Measurements from ENCODE around the gene TNFSF15. TPM values are rescaled to one million over a fixed set of nuclear protein-coding genes. Genes with fewer than 3 reads are reported as not detected.
A peak's percentile ranks its signal among the peaks of the same experiment; 100 is the strongest.
"Not testable (repeated sequence)": the region's sequence is repeated elsewhere in the genome, so short reads cannot be mapped to it uniquely, and the experiment has no call there.

TNFSF15 gene
- total RNA-seq, 1 donor from 2014 or later, result 1.5 TPM

DNA sequence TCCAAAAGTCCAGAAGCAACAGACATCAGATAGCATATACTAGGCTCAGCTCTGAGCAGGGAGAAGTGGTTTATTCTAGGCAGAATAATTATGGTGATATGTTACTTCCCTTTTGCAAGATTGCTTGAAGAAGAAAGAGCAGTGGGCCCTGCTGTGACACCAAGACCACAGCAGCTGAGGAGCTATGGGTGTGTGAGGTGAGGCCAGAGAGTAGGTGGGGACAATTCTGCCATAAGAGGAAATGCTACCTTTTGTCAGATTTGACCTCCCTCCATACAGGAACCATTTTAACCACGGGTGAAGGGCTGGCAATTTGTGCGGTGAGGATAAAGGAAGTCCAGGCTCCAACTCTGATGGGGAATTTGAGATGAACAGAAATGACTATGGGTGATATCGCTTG, 51.3 kb downstream of the TNFSF15 start:
- peaks cover 8% of the 10 kb centered on the region for H3K9me3 Mint-ChIP-seq
- intact Hi-C loops (cut with micrococcal nuclease), result loop anchor here (2.0 kb wide), 1 partner anchor 14 kb away; no protein-coding TSS in a partner anchor
- DNase-seq (ENCODE audit: low spot score), result no peak
- H3K36me3 Mint-ChIP-seq (ENCODE audit: low read depth), result peaks cover 6% of the 10 kb centered on the region
- H3K27ac Mint-ChIP-seq, result no peak overlapping the region
- H3K27me3 Mint-ChIP-seq (ENCODE audit: insufficient read depth), result no peaks in the 10 kb centered on the region
- no peak overlapping the region for H3K4me3 Mint-ChIP-seq
- H3K4me1 Mint-ChIP-seq (ENCODE audit: low read depth), result peaks cover 26% of the 10 kb centered on the region

DNA sequence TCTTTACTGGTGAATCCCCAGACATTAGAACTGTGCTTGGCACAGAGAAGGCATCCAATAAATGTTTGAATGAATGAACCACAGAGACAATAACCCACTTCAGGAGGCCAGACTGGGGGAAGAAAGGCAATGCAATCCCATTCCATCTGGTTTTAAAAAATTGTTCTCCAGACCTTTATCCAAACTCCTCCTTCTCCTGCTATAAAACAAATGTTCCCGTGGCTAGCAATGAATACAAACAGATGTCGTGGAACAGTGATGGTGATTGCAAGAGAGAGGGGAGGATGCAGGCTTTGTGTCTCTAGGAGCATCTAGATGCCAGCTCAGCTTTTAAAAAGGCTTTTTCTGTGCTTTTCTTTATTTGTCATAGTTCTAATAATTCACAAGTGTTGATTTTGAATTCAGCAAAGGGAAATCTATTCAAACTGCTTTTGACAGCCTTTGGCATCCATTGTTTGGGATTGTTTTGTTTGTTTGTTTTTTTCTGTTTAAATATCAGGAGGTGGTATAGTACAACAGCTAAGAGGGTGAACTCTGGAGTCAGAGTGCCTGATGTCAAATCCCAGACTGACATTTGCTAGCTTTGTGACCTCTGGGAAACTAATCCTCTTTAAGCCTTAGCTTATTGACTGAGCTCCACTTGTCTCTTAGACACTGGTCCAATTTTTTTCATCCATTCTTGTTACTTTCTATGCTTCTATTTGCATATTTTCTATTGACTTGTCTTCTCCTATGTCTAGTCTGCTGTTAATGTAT, 59.1 kb downstream of the TNFSF15 start:
- intact Hi-C loops (cut with micrococcal nuclease), result no loop called here
- H3K36me3 Mint-ChIP-seq (ENCODE audit: low read depth), result peaks cover 7% of the 10 kb centered on the region
- DNase-seq (ENCODE audit: low spot score), result no peak
- H3K4me3 Mint-ChIP-seq, result no peak overlapping the region
- H3K27me3 Mint-ChIP-seq (ENCODE audit: insufficient read depth), result no peaks in the 10 kb centered on the region
- no peak overlapping the region for H3K27ac Mint-ChIP-seq
- H3K9me3 Mint-ChIP-seq, result peaks cover 11% of the 10 kb centered on the region
- H3K4me1 Mint-ChIP-seq (ENCODE audit: low read depth), result peaks cover 27% of the 10 kb centered on the region

DNA sequence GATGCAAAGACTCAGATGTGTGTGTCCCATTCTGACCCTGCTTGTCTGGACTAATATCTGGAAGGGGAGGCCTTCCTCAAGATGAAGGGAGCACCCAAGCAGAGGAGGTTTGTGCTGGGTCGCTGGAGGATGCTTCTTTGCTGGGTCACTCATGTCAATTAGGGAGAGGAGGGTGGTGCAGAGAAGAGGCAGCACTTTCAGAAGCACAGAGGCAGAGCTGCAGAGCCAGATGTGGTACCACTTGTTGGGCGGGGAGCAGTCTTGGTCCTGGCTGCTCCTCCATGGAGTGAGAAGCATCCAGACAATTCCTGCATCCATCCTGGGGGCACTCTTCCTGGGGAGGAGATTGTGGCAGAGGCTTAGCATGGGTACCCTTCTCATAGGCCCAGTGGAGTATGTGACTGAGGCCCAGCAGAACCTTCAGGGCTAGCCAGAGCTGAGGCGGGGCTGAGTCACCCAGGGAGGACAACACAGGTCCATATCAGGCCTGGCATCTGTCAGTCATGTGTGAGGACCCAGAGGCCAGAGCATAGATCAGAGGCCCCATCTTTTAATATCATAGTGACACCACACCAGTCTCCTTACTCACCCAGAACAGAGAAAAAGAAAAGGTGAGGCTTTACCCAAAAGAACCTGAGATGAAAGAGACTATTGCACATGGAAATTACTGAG, 59.8 kb downstream of the TNFSF15 start:
- Mint-ChIP-seq H3K4me1 (ENCODE audit: low read depth) (peaks cover 33% of the 10 kb centered on the region), H3K4me3 (no peak overlapping the region), H3K27me3 (ENCODE audit: insufficient read depth) (no peaks in the 10 kb centered on the region), H3K36me3 (ENCODE audit: low read depth) (peaks cover 7% of the 10 kb centered on the region), H3K9me3 (peaks cover 11% of the 10 kb centered on the region), H3K27ac (no peak overlapping the region)
- intact Hi-C loops (cut with micrococcal nuclease), result no loop called here
- DNase-seq (ENCODE audit: low spot score), result no peak

DNA sequence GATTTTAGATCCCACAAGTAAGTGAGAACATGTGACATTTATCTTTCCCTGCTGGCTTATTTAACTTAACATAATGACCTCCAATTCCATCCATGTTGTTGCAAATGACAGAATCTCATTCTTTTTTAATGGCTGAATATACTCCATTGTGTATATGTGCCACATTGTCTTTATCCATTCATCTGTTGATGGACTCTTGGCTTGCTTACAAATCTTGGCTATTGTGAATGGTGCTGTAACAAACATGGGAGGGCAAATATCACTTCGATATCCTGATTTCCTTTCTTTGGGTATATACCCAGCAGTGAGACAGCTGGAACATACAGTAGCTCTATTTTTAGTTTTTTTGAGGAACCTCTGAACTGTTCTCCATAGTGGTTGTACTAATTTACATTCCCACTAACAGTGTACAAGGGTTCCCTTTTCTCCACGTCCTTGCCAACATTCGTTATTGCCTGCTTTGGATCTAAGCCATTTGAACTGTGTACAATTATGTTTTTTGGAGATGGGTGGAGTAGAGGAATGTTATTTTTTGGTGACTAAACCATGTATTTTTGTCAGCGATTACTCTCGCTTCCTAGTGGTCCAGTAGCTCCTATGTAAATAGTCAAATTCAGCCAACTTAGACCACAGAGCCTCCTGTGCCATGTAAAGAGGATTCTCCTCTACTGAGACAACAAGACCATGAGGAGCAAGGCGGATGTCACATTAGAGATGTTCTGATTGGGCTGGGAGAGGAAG, 60.6 kb downstream of the TNFSF15 start:
- Mint-ChIP-seq H3K4me3 (no peak overlapping the region), H3K4me1 (ENCODE audit: low read depth) (peaks cover 34% of the 10 kb centered on the region), H3K27ac (no peak overlapping the region), H3K36me3 (ENCODE audit: low read depth) (peaks cover 5% of the 10 kb centered on the region), H3K9me3 (peaks cover 5% of the 10 kb centered on the region), H3K27me3 (ENCODE audit: insufficient read depth) (no peaks in the 10 kb centered on the region)
- intact Hi-C loops (cut with micrococcal nuclease), result no loop called here
- no peak for DNase-seq (ENCODE audit: low spot score)

DNA sequence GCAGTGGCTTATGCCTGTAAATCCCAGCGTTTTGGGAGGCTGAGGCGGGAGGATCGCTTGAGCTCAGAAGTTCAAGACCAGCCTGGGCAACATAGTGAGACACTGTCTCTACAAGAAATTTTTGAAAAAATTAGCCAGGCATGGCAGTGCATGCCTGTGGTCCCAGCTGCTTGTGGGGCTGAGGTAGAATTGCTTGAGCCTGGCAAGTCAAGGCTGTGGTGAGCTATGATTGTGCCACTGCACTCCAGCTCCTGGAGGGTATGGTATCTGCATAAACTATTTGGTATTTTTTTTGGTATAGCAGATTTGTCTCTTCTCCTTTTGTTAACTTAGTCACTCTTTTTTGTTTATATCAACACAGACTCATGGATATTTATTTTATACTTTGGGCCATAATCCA, 62.4 kb downstream of the TNFSF15 start:
- Mint-ChIP-seq H3K4me1 (ENCODE audit: low read depth) (peaks cover 52% of the 10 kb centered on the region), H3K36me3 (ENCODE audit: low read depth) (peaks cover 5% of the 10 kb centered on the region), H3K27me3 (ENCODE audit: insufficient read depth) (no peaks in the 10 kb centered on the region), H3K27ac (no peak overlapping the region), H3K4me3 (no peak overlapping the region), H3K9me3 (peaks cover 3% of the 10 kb centered on the region)
- intact Hi-C loops (cut with micrococcal nuclease), result no loop called here
- DNase-seq (ENCODE audit: low spot score), result no peak

DNA sequence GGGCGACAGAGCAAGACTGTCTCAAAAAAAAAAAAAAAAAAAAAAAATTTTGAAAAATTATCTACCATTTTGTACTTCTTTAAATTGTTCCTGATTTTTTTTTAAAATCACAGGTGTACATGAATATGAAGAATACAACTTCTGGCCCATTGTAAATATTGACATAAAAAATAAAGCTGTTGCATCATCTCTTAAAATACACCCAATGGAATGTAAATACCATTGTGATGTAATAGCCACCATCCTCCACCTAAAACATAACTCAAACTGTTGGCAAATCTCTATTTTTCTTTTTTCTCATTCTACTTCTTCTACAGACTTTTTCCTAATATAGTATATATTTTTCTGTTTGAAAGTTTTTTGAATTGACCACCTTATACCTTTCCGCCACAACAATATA, 62.9 kb downstream of the TNFSF15 start:
- no peak overlapping the region for H3K27ac Mint-ChIP-seq
- H3K4me3 Mint-ChIP-seq, result no peak overlapping the region
- H3K27me3 Mint-ChIP-seq (ENCODE audit: insufficient read depth), result no peaks in the 10 kb centered on the region
- H3K4me1 Mint-ChIP-seq (ENCODE audit: low read depth), result peaks cover 56% of the 10 kb centered on the region
- peaks cover 5% of the 10 kb centered on the region for H3K36me3 Mint-ChIP-seq (ENCODE audit: low read depth)
- intact Hi-C loops (cut with micrococcal nuclease), result no loop called here
- peaks cover 3% of the 10 kb centered on the region for H3K9me3 Mint-ChIP-seq
- no peak for DNase-seq (ENCODE audit: low spot score)

DNA sequence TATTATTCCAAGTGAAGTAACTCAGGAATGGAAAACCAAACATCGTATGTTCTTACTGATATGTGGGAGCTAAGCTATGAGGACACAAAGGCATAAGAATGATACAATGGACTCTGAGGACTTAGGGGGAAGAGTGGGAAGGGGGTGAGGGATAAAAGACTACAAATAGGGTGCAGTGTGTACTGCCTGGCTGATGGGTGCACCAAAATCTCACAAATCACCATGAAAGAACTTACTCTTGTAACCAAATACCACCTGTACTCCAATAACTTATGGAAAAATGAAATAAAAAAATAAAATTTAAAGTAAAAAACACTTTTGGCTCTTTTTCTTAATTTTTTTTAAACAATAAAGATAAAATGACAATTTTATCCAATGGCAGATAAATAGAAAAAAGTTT, 64.3 kb downstream of the TNFSF15 start:
- H3K27ac Mint-ChIP-seq; intact Hi-C loops (cut with micrococcal nuclease); H3K27me3 Mint-ChIP-seq (ENCODE audit: insufficient read depth); DNase-seq (ENCODE audit: low spot score); H3K4me3 Mint-ChIP-seq; H3K36me3 Mint-ChIP-seq (ENCODE audit: low read depth); H3K9me3 Mint-ChIP-seq: not testable (repeated sequence)
- H3K4me1 Mint-ChIP-seq (ENCODE audit: low read depth), result peaks cover 70% of the 10 kb centered on the region

DNA sequence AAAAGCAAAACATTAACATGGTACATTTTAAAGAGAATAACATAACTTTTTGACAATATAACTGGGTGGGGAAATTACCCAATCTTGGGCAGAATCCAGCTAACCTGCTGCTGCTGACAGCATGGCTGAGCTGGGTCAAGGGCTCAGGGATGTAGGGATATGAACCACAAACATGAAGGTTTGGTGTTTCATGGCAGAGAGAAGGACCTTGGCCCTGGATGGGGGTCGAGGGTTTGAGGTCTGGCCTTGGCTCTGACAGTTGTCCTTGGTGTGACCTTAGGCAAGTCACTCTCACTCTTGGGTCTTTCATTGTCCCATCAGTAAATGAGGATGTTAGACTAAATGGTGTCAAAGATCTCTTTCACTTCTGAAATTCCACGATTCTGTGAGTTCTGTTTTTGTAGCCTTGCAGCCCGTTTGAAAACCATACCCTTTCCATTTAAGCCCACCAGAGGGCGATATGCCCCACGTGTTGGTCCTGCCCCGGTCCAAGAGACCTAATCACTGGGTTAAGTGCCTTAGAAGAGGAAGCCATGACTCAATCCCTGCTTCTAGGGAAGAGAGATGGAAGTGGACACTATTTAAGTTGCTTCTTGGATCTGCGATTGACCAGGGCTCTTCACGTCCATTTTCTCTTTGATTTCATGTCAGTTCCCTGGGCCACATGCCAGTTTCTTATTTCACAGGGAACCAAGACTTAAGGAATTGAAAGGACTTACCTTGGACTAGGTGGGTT, 67.1 kb downstream of the TNFSF15 start:
- peak; percentile 70 for DNase-seq (ENCODE audit: low spot score)
- no peak overlapping the region for H3K4me3 Mint-ChIP-seq
- H3K4me1 Mint-ChIP-seq (ENCODE audit: low read depth), result peaks cover 73% of the 10 kb centered on the region
- peaks cover 7% of the 10 kb centered on the region for H3K9me3 Mint-ChIP-seq
- peaks cover 12% of the 10 kb centered on the region for H3K36me3 Mint-ChIP-seq (ENCODE audit: low read depth)
- intact Hi-C loops (cut with micrococcal nuclease), result loop anchor here (1.0 to 2.0 kb wide), 9 partner anchors 19 to 786 kb away; partner anchors contain the start of gene TEX48
- peak overlapping the region; percentile 81 for H3K27ac Mint-ChIP-seq
- no peaks in the 10 kb centered on the region for H3K27me3 Mint-ChIP-seq (ENCODE audit: insufficient read depth)

DNA sequence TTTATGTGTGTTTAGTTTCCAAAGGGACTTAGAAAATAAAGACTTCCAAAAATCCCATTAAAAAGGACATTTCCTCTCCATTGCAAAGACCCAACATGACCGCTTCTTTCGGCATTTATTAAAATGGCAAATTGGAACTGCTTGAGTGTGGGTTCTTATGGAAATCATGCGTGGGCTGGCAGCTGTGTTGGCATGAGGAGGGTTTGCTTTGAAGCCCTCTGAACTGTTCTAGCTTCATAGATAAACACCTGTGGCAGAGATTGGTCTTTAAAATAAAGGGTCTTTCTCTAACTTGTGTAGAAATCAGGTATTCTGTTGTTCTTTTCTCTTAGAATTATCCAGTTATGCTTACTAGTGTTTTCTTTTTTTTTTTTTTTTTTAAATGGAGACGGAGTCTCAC, 68.0 kb downstream of the TNFSF15 start:
- intact Hi-C loops (cut with micrococcal nuclease), result loop anchor here (1.0 to 2.0 kb wide), 7 partner anchors 19 to 787 kb away; partner anchors contain the start of gene TEX48
- Mint-ChIP-seq H3K4me3 (no peak overlapping the region), H3K27ac (peak overlapping the region; percentile 81), H3K27me3 (ENCODE audit: insufficient read depth) (no peaks in the 10 kb centered on the region), H3K36me3 (ENCODE audit: low read depth) (peaks cover 12% of the 10 kb centered on the region), H3K9me3 (peaks cover 7% of the 10 kb centered on the region), H3K4me1 (ENCODE audit: low read depth) (peaks cover 74% of the 10 kb centered on the region)
- no peak for DNase-seq (ENCODE audit: low spot score)

DNA sequence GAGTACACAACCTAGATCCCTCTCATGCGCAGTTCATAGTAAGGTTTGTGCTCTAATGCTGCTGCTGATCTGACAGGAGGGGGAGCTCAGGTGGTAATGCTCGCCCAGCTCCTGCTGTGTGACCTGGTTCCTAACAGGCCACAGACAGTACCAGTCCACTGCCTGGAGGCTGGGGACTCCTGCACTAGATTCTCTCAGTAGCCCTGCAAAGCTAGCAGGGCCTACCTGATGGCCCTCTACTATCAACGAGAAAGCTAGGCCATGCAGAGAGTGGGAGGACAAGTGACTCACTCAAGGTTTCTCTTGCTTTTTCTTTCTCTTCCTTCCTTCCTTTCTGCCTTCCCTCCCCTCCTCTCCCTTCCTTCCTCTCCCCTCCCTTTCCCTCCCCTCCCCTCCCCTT, 68.7 kb downstream of the TNFSF15 start:
- no peak for DNase-seq (ENCODE audit: low spot score)
- Mint-ChIP-seq H3K27me3 (ENCODE audit: insufficient read depth) (no peaks in the 10 kb centered on the region), H3K4me1 (ENCODE audit: low read depth) (peaks cover 71% of the 10 kb centered on the region), H3K27ac (peak overlapping the region; percentile 81), H3K9me3 (peaks cover 4% of the 10 kb centered on the region), H3K36me3 (ENCODE audit: low read depth) (peaks cover 10% of the 10 kb centered on the region), H3K4me3 (peak overlapping the region; percentile 17)
- intact Hi-C loops (cut with micrococcal nuclease), result loop anchor here (1.0 kb wide), 2 partner anchors 39 to 51 kb away; no protein-coding TSS in a partner anchor

DNA sequence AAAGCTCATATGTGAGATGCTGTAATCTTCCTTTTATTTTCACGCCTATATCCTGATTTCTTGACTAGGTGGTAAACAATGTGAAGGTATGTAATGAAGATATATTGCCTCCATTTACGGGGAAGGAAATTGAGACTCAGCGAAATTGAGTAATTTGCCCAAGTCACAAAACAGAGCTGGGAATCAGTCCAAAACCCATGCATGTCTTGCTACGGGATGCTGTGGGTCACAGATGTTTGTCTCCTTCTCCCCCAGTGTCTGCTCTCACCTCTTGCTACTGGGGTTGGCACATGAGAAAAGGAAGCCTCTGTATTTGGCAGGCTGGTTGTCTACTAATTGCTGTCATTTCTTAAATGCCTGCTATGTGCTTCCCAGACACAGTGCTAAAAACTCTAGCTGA, 70.1 kb downstream of the TNFSF15 start:
- peak overlapping the region; percentile 78 for H3K27ac Mint-ChIP-seq
- peaks cover 68% of the 10 kb centered on the region for H3K4me1 Mint-ChIP-seq (ENCODE audit: low read depth)
- peaks cover 16% of the 10 kb centered on the region for H3K36me3 Mint-ChIP-seq (ENCODE audit: low read depth)
- intact Hi-C loops (cut with micrococcal nuclease), result no loop called here
- H3K9me3 Mint-ChIP-seq, result peaks cover 13% of the 10 kb centered on the region
- H3K27me3 Mint-ChIP-seq (ENCODE audit: insufficient read depth), result no peaks in the 10 kb centered on the region
- DNase-seq (ENCODE audit: low spot score), result no peak
- H3K4me3 Mint-ChIP-seq, result no peak overlapping the region

DNA sequence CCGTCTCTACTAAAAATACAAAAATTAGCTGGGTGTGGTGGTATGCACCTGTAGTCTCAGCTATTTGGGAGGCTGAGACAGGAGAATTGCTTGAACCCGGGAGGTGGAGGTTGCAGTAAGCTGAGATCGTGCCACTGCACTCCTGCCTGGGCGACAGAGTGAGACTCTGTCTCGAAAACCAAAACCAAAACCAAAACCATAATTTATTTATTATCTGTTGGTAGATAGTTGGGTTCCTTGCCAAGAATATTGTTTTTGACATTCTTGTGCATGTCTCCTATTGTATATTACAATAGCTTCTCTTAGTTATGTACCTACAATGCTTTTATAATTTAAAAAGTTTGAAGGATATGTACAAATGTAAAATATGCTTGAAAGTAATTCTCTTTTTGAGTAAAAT, 70.7 kb downstream of the TNFSF15 start:
- H3K27me3 Mint-ChIP-seq (ENCODE audit: insufficient read depth); DNase-seq (ENCODE audit: low spot score); H3K27ac Mint-ChIP-seq; intact Hi-C loops (cut with micrococcal nuclease); H3K4me3 Mint-ChIP-seq: not testable (repeated sequence)
- peaks cover 13% of the 10 kb centered on the region for H3K9me3 Mint-ChIP-seq
- peaks cover 16% of the 10 kb centered on the region for H3K36me3 Mint-ChIP-seq (ENCODE audit: low read depth)
- peaks cover 62% of the 10 kb centered on the region for H3K4me1 Mint-ChIP-seq (ENCODE audit: low read depth)

Data from activated T-helper 1 cell treated with anti-CD3 and anti-CD28 coated beads, Interleukin-12 subunit alpha, Interleukin-12 subunit beta, Interleukin-2, Interleukin-4 antibody, amounts not matched to agents 30 ng/mL and 10 ng/mL and 1 ng/mL, durations not matched to agents 14 hours and 24 hours and 36 hours (primary cell).